Endothelial cell of umbilical vein (primary cell): ENCODE measurements around the gene PHYH. TPM values are rescaled to one million over a fixed set of nuclear protein-coding genes. Genes with fewer than 3 reads are reported as not detected.

Source experiments
- BruUV-seq: library from RNA; stranded (reverse); fragments of 400-500 nt; replicated peaks from 2 replicates; lab custom pipeline; 2021; lab: Mats Ljungman, UMichigan
- CTCF ChIA-PET: fragments of 300-600, 350-600 bp; sonication (Branson Sonifier 250); formaldehyde crosslinking; loops from one replicate; lab custom pipeline; 2021; ENCODE audit warnings: antibody characterized with exemption, inconsistent platforms; lab: Charles Lee
- POLR2A ChIA-PET: fragments of 300-600, 350-600 bp; sonication (Branson Sonifier 250); formaldehyde crosslinking; loops from one replicate; lab custom pipeline; 2021; ENCODE audit warnings: antibody characterized with exemption, inconsistent platforms; lab: Charles Lee
- DNase-seq: peaks from one replicate; pipeline ENCODE4 v3.0.0-alpha.2; 2011; ENCODE audit warnings: low read depth, low spot score
- FAIRE-seq: peaks from 2 replicates; lab custom pipeline; 2011; peaks lifted over from hg19 to GRCh38; lab: Jason Lieb, UNC
- H2AFZ ChIP-seq: 2 replicates; pipeline ENCODE4 v1.6.0; 2012; ENCODE audit warnings: low read depth, low read length, control low read depth, inconsistent platforms
- H3K27ac ChIP-seq: 2 replicates; pipeline ENCODE4 v1.5.1; 2011; ENCODE audit warnings: low read depth, mild to moderate bottlenecking, control low read depth, low read length, moderate library complexity; ENCODE audit not compliant: insufficient read depth
- H3K27me3 ChIP-seq, 2 experiments: 2 replicates each; pipeline versions ENCODE4 v1.6.0 to v1.6.1; 2011; ENCODE audit warnings: low read length in 2 of 2, mixed read lengths in 1 of 2; ENCODE audit not compliant: control insufficient read depth in 2 of 2, insufficient read depth in 2 of 2
- H3K36me3 ChIP-seq, 2 experiments: 2 replicates in 1 of 2; 3 replicates in 1 of 2; pipeline ENCODE4 v1.5.1; 2011; ENCODE audit warnings: low read length in 2 of 2, mild to moderate bottlenecking in 1 of 2, moderate library complexity in 1 of 2; ENCODE audit not compliant: control insufficient read depth in 2 of 2, insufficient read depth in 2 of 2; ENCODE audit errors: extremely low read depth in 1 of 2
- H3K4me1 ChIP-seq: 3 replicates; pipeline ENCODE4 v1.5.1; 2011; ENCODE audit warnings: mild to moderate bottlenecking, low read length; ENCODE audit not compliant: control insufficient read depth, insufficient read depth; ENCODE audit errors: extremely low read depth
- H3K4me2 ChIP-seq: 2 replicates; pipeline ENCODE4 v1.6.1; 2011; ENCODE audit warnings: low read length, control low read depth, mixed read lengths; ENCODE audit not compliant: insufficient read depth
- H3K4me3 ChIP-seq, 3 experiments: fragments of 200-600 bp in 1 of 3; sonication (generic), shearing (Covaris generic) in 1 of 3; replicated peaks in 1 of 3; 2 replicates each; pipeline ENCODE4 v1.5.1; 2011 to 2016; ENCODE audit warnings: control low read depth in 3 of 3, low read length in 3 of 3, mild to moderate bottlenecking in 2 of 3, inconsistent platforms in 1 of 3, low read depth in 1 of 3, moderate library complexity in 1 of 3; ENCODE audit not compliant: insufficient read depth in 1 of 3
- H3K79me2 ChIP-seq: 2 replicates; pipeline ENCODE4 v1.6.0; 2012; ENCODE audit warnings: low read length, inconsistent platforms; ENCODE audit not compliant: control insufficient read depth, insufficient read depth
- H3K9ac ChIP-seq: replicated peaks from 2 replicates; pipeline ENCODE3; 2011; ENCODE audit warnings: low read length, control low read depth; ENCODE audit not compliant: insufficient read depth; ENCODE audit errors: extremely low read depth
- H3K9me1 ChIP-seq: replicated peaks from 3 replicates; pipeline ENCODE4 v1.6.0; 2011; ENCODE audit warnings: mild to moderate bottlenecking, low read length; ENCODE audit not compliant: control insufficient read depth, insufficient read depth; ENCODE audit errors: extremely low read depth
- H3K9me3 ChIP-seq: replicated peaks from 2 replicates; pipeline ENCODE4 v1.5.1; 2012; ENCODE audit warnings: low read length, inconsistent platforms; ENCODE audit not compliant: control insufficient read depth, insufficient read depth
- H4K20me1 ChIP-seq: replicated peaks from 2 replicates; pipeline ENCODE3; 2011; ENCODE audit warnings: mild to moderate bottlenecking, low read length; ENCODE audit not compliant: control insufficient read depth, insufficient read depth; ENCODE audit errors: extremely low read depth
- EZH2 ChIP-seq: IDR thresholded peaks from 2 replicates; pipeline ENCODE4 v1.6.1; 2012; ENCODE audit warnings: borderline replicate concordance, low read depth, mild to moderate bottlenecking, moderate library complexity, low read length, inconsistent platforms; ENCODE audit not compliant: severe bottlenecking
- GATA2 ChIP-seq: IDR thresholded peaks from 2 replicates; pipeline ENCODE4 v1.7.0; 2011; ENCODE audit warnings: low read depth, mild to moderate bottlenecking, moderate library complexity, mixed read lengths, low read length; ENCODE audit not compliant: insufficient read length, insufficient read depth
- MAX ChIP-seq: IDR thresholded peaks from 2 replicates; pipeline ENCODE4 v1.6.1; 2011; ENCODE audit not compliant: insufficient read depth, insufficient read length
- POLR2AphosphoS5 ChIP-seq: IDR thresholded peaks from 2 replicates; pipeline ENCODE4 v1.6.1; 2012; ENCODE audit warnings: low read depth, mild to moderate bottlenecking, control low read depth, low read length, moderate library complexity; ENCODE audit not compliant: insufficient read depth
- dilution Hi-C: fragments of 300-500 bp; cut with MboI; formaldehyde crosslinking; loops from one replicate; pipeline ENCODE4 v1.15.0; 2019; ENCODE audit warnings: low sequenced_read_pairs; ENCODE audit not compliant: extremely low pct_ligation_motif_present
- intact Hi-C: fragments of 100-400 bp; cut with micrococcal nuclease; formaldehyde crosslinking; loops from one replicate; pipeline ENCODE4 v1.10.0; 2022
- polyA plus RNA-seq, 4 experiments: library from polyadenylated mRNA; depleted of rRNA in 3 of 4; stranded (reverse) in 3 of 4; unstranded in 1 of 4; fragments of >200 nt; gene quantifications; 2 replicates each; pipeline versions ENCODE4 v1.2.1 to v1.2.3, GENCODE V29; 2011 to 2012; ENCODE audit warnings: missing spikeins in 1 of 4
- total RNA-seq: library from RNA; stranded (reverse); gene quantifications from 2 replicates; pipeline ENCODE4 v1.2.3, GENCODE V29; 2021

PHYH gene
- total and polyA plus RNA-seq, 2 donors (not counting 3 experiments of a cell fraction or from before 2014, with no cell fraction given), result 4.7 to 9.4 TPM

- FAIRE-seq, result no peak
- dilution Hi-C loops, result no loop called here
These were observed 36.0 kb upstream of the PHYH start for GRCh38 chr10:13335881-13336280.

DNA sequence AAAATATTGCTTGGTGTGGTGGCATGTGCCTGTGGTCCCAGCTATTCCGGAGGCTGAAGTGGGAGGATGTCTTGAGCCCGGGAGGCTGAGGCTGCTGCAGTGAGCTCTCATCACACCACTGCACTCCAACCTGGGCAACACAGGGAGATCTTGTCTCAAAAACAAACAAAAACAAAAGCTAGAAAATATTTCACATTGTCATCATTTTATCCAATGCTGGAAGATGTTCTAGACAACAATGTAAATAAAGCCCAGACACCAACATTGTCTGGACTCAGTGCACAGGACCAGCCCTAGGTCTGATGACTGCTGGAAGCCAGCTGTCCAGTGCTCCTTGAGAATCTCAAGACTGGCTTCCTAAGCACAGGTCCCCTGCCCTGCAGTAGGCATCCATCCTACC lies 34.7 kb upstream of the PHYH start:
- Histone ChIP-seq H3K4me2 (no peak overlapping the region), H3K9ac (no peak overlapping the region), H3K27ac (no peak overlapping the region), H3K4me1 (no peaks in the 10 kb centered on the region), H3K79me2 (peaks cover 5% of the 10 kb centered on the region), H3K27me3 (no peaks in the 10 kb centered on the region), H3K9me1 (no peaks in the 10 kb centered on the region), H3K36me3 (peaks cover 14 to 22% of the 10 kb centered on the region in 2 experiments), H3K9me3 (no peaks in the 10 kb centered on the region), H2AFZ (no peak overlapping the region), H4K20me1 (no peaks in the 10 kb centered on the region), H3K4me3 (no peak overlapping the region)
- no TSS peak for BruUV-seq
- POLR2A ChIA-PET, result no interaction called here
- intact Hi-C loops (no loop called here), dilution Hi-C loops (no loop called here)
- no peak for TF ChIP-seq GATA2
- TF ChIP-seq EZH2, result no peak
- no peak for TF ChIP-seq MAX
- no peak for FAIRE-seq
- DNase-seq, result no peak
- CTCF ChIA-PET, result interaction anchor here (1.3 kb wide), 1 partner anchor 32 kb away, joined by 5 read pairs; no protein-coding TSS in a partner anchor

More at GRCh38 chr10:13335881-13336280, 36.0 kb upstream of the PHYH start:
- no TSS peak for BruUV-seq
- no peak for DNase-seq
- ChIA-PET CTCF (no interaction called here), POLR2A (no interaction called here)
- Histone ChIP-seq H4K20me1 (no peaks in the 10 kb centered on the region), H3K9ac (no peak overlapping the region), H3K4me2 (no peak overlapping the region), H3K79me2 (peaks cover 13% of the 10 kb centered on the region), H3K9me3 (no peaks in the 10 kb centered on the region), H3K27ac (no peak overlapping the region), H2AFZ (no peak overlapping the region), H3K4me3 (no peak overlapping the region), H3K4me1 (no peaks in the 10 kb centered on the region), H3K27me3 (no peaks in the 10 kb centered on the region), H3K9me1 (no peaks in the 10 kb centered on the region), H3K36me3 (peaks cover 11 to 15% of the 10 kb centered on the region in 2 experiments)
- TF ChIP-seq POLR2AphosphoS5 (no peak), MAX (no peak)
- intact Hi-C loops, result no loop called here
